Ishikawa (cell line): Measurements from ENCODE around the gene TIAM2.
A peak's percentile ranks its signal among the peaks of the same experiment; 100 is the strongest.

Experiments used
- CEBPB ChIP-seq: IDR thresholded peaks from 2 replicates; pipeline ENCODE4 v1.6.1; 2012
- CREB1 ChIP-seq: IDR thresholded peaks from 2 replicates; pipeline ENCODE4 v1.6.1; 2012; ENCODE audit warnings: low read depth
- EGR1 ChIP-seq: IDR thresholded peaks from 2 replicates; pipeline ENCODE4 v1.6.1; 2012
- EP300 ChIP-seq: IDR thresholded peaks from 2 replicates; pipeline ENCODE4 v1.6.1; 2012; ENCODE audit warnings: borderline replicate concordance
- FOXM1 ChIP-seq: IDR thresholded peaks from 2 replicates; pipeline ENCODE4 v1.6.1; 2012; ENCODE audit warnings: low read depth, borderline replicate concordance
- MAX ChIP-seq: IDR thresholded peaks from 2 replicates; pipeline ENCODE4 v1.6.1; 2012
- NFIC ChIP-seq: IDR thresholded peaks from 2 replicates; pipeline ENCODE4 v1.6.1; 2012
- RAD21 ChIP-seq: IDR thresholded peaks from 2 replicates; pipeline ENCODE4 v1.6.1; 2012; ENCODE audit warnings: low read depth
- REST ChIP-seq: IDR thresholded peaks from 2 replicates; pipeline ENCODE4 v1.6.1; 2012; ENCODE audit warnings: low read depth, mild to moderate bottlenecking
- TAF1 ChIP-seq: IDR thresholded peaks from 2 replicates; pipeline ENCODE4 v1.6.1; 2012; ENCODE audit warnings: low read depth, mild to moderate bottlenecking
- TCF12 ChIP-seq: IDR thresholded peaks from 2 replicates; pipeline ENCODE4 v1.6.1; 2012; ENCODE audit warnings: low read depth
- TEAD4 ChIP-seq: IDR thresholded peaks from 2 replicates; pipeline ENCODE4 v1.6.1; 2012
- USF1 ChIP-seq: IDR thresholded peaks from 2 replicates; pipeline ENCODE4 v1.6.1; 2012
- YY1 ChIP-seq: IDR thresholded peaks from 2 replicates; pipeline ENCODE4 v1.6.1; 2012; ENCODE audit warnings: low read depth
- ZBTB7A ChIP-seq: IDR thresholded peaks from 2 replicates; pipeline ENCODE4 v1.6.1; 2012; ENCODE audit warnings: low read depth

TIAM2 gene

DNA sequence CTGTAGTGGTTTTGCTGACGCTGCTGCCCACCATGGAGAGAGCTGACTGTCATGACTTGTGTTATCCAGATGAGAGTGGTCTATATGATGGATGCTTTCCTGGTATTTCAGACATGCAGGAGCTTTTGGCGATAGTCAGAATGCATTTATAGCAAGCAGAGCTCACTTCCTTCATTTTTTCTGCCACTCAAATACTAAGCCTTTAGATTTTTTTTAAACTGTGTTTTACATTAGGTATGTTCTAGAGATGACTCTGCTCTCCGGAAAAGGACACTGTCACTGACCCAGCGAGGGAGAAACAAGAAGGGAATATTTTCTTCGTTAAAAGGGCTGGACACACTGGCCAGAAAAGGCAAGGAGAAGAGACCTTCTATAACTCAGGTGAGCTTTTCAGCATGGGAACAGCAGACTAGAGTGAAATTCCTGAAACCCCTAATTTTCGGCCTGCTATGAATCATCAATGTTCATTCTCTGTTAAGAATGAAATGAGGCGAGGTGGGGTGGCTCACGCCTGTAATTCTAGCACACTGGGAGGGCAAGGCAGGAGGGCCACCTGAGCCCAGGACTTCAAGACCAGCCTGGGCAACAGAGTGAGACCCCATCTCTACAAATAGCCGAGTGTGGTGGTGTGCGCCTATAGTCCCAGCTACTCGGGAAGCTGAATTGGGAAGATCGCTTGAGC is 170.1 kb downstream of the TIAM2 start:
- no peak for TF ChIP-seq TEAD4
- no peak for TF ChIP-seq EP300
- no peak for TF ChIP-seq FOXM1
- no peak for TF ChIP-seq ZBTB7A
- no peak for TF ChIP-seq CREB1

DNA sequence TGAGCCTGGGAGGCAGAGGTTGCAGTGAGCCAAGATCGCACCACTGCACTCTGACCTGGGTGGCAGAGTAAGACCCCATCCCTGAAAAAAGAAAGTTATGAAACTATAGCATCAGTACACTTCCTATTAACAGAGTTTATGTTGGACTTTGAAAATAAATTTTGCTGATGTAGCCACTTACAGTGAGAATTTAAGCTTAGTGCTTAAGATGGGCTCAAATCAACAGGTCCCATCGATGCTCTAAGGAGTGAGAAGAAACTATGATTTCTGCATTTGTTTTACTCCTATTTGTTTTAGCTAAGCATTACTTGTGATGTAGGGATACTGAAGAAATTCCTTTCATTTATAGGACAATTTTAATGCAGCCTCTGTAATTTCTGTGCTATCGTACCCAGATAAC is 175.4 kb downstream of the TIAM2 start:
- TF ChIP-seq NFIC (no peak), TEAD4 (no peak), TCF12 (no peak)

- no peak for TF ChIP-seq CREB1
- 0 out of 2 replicates have a peak, but pooled peaks have one; percentile 55 for TF ChIP-seq FOXM1
- peak; percentile 54; the same call in 1 of the 2 replicates for TF ChIP-seq EP300
- no peak for TF ChIP-seq ZBTB7A
- peak; percentile 21; the same call in 1 of the 2 replicates for TF ChIP-seq TEAD4
- peak; percentile 78 for TF ChIP-seq NFIC
- no peak for TF ChIP-seq MAX
- TF ChIP-seq TAF1: no peak
These were observed 176.1 kb downstream of the TIAM2 start for GRCh38 chr6:155171109-155171746.

GRCh38 chr6:155171747-155172449 is 176.8 kb downstream of the TIAM2 start:
- TF ChIP-seq FOXM1 (no peak), RAD21 (no peak), ZBTB7A (no peak), TEAD4 (no peak), MAX (no peak), TCF12 (no peak), NFIC (no peak), YY1 (no peak), EGR1 (no peak), REST (no peak), CREB1 (no peak), CEBPB (no peak), EP300 (no peak), USF1 (no peak), TAF1 (no peak)

DNA sequence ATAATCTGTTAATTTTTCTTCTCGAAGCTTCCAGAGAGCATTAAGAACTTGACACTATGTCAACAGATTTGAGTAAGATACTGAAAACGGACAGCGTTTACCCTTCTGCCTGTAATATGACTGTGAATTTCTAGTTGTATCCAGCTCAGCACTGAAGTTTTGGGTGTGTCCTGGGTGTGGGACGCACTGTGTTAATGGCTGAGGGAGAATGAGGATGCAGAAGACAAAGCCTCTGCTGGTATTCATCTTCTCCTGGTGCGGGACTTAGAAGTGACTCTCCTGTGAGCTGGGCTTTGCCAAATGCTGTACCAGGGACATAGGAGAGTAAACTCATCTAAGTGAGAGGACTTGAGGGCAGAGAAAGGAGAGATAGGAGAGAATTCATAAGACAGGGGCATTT is 178.4 kb downstream of the TIAM2 start:
- TF ChIP-seq EP300 (no peak), ZBTB7A (no peak), TEAD4 (no peak), CEBPB (no peak), YY1 (no peak), USF1 (no peak), FOXM1 (no peak), NFIC (no peak), TAF1 (no peak), REST (no peak), EGR1 (no peak), TCF12 (no peak), MAX (no peak), CREB1 (no peak)
